Lung (tissue), 12 donors: Measurements from ENCODE around the gene MAD2L2. TPM values are rescaled to one million over a fixed set of nuclear protein-coding genes. Genes with fewer than 3 reads are reported as not detected.

Experiments used
- ATAC-seq: fragments of 200-7000 bp; cut with Tn5 transposase; one replicate; pipeline ENCODE4 v1.9.1; 2020; ENCODE audit warnings: moderate number of reproducible peaks; ENCODE audit not compliant: insufficient read depth, low FRiP score
- DNase-seq, 3 donors: peaks; one replicate each; pipeline ENCODE4 v3.0.0-alpha.2; 2013 to 2017
- H3K27ac ChIP-seq, 2 donors: one replicate each; pipeline ENCODE4 v1.5.1; 2013; ENCODE audit warnings: mild to moderate bottlenecking in 2 of 2, moderate library complexity in 2 of 2, control low read depth in 1 of 2, inconsistent platforms in 1 of 2, low read depth in 1 of 2, low read length in 1 of 2
- H3K27me3 ChIP-seq, 3 donors: one replicate each; pipeline ENCODE4 v1.5.1; 2013; ENCODE audit warnings: low read length in 2 of 3; ENCODE audit not compliant: control insufficient read depth in 3 of 3, insufficient read depth in 3 of 3
- H3K36me3 ChIP-seq, 4 donors: one replicate each; pipeline ENCODE4 v1.5.1; 2013; ENCODE audit warnings: low read length in 4 of 4, mild to moderate bottlenecking in 1 of 4, moderate library complexity in 1 of 4; ENCODE audit not compliant: control insufficient read depth in 4 of 4, insufficient read depth in 4 of 4
- H3K4me1 ChIP-seq, 5 donors: one replicate each; pipeline ENCODE4 v1.5.1; 2013; ENCODE audit warnings: low read length in 5 of 5, mild to moderate bottlenecking in 2 of 5, moderate library complexity in 1 of 5; ENCODE audit not compliant: control insufficient read depth in 5 of 5, insufficient read depth in 5 of 5
- H3K4me3 ChIP-seq: one replicate; pipeline ENCODE4 v1.5.1; 2013; ENCODE audit warnings: mild to moderate bottlenecking, control low read depth, moderate library complexity
- H3K9ac ChIP-seq, 2 donors: one replicate each; pipeline ENCODE4 v1.5.1; 2013; ENCODE audit warnings: low read length in 2 of 2, control low read depth in 1 of 2; ENCODE audit not compliant: insufficient read depth in 1 of 2
- H3K9me3 ChIP-seq, 4 donors: one replicate each; pipeline ENCODE4 v1.5.1; 2013; ENCODE audit warnings: low read length in 3 of 4, mild to moderate bottlenecking in 1 of 4, moderate library complexity in 1 of 4; ENCODE audit not compliant: control insufficient read depth in 4 of 4, insufficient read depth in 3 of 4
- WGBS, 2 donors: extraction: QIAGEN DNeasy Blood & Tissue Kit; methylation state at CpG; one replicate each; pipeline ENCODE4 v1.1.7; 2013; 5-methylcytosine and 5-hydroxymethylcytosine counted together
- polyA plus RNA-seq, 2 donors: library from polyadenylated mRNA; stranded (reverse); fragments of 200-250 nt; gene quantifications; one replicate each; pipeline ENCODE4 v1.2.1, GENCODE V29; 2013
- total RNA-seq, 2 donors: library from RNA; depleted of rRNA in 1 of 2; stranded (reverse); fragments of >200 nt in 1 of 2; gene quantifications; one replicate each; pipeline ENCODE4 v1.2.1, GENCODE V29; 2014 to 2021
- TF ChIP-seq, protein P1 (sequence below): IDR thresholded peaks from 2 replicates; pipeline ENCODE4 v1.5.1; 2012; ENCODE audit warnings: mild to moderate bottlenecking; ENCODE audit errors: control extremely low read depth, extremely low read depth
- donor health status: control.
- donor health status: control.
- donor health status: Bipolar disorder and iron deficiency.
- donor health status: healthy.
- donor health status: DM: yes; HTN: yes; CAD: no.

MAD2L2 gene
- total and polyA plus RNA-seq, 4 donors: 23.4 to 61.9 (median 30.5) TPM

GRCh38 chr1:11639372-11639771, 41.6 kb downstream of the MAD2L2 start:
- no peaks in the 10 kb centered on the region for H3K4me1 ChIP-seq
- no peak for DNase-seq
- no peaks in the 10 kb centered on the region for H3K36me3 ChIP-seq
- no peak overlapping the region for H3K27ac ChIP-seq
- no peak overlapping the region for H3K9ac ChIP-seq
- ATAC-seq: no peak
- no peaks in the 10 kb centered on the region for H3K27me3 ChIP-seq
- WGBS, 2 donors: 86% methylated on average over 4 of the region's 4 CpGs
- no peak overlapping the region for H3K4me3 ChIP-seq
- TF ChIP-seq, protein P1, sequence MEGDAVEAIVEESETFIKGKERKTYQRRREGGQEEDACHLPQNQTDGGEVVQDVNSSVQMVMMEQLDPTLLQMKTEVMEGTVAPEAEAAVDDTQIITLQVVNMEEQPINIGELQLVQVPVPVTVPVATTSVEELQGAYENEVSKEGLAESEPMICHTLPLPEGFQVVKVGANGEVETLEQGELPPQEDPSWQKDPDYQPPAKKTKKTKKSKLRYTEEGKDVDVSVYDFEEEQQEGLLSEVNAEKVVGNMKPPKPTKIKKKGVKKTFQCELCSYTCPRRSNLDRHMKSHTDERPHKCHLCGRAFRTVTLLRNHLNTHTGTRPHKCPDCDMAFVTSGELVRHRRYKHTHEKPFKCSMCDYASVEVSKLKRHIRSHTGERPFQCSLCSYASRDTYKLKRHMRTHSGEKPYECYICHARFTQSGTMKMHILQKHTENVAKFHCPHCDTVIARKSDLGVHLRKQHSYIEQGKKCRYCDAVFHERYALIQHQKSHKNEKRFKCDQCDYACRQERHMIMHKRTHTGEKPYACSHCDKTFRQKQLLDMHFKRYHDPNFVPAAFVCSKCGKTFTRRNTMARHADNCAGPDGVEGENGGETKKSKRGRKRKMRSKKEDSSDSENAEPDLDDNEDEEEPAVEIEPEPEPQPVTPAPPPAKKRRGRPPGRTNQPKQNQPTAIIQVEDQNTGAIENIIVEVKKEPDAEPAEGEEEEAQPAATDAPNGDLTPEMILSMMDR: no peak
- H3K9me3 ChIP-seq: no peaks in the 10 kb centered on the region

GRCh38 chr1:11638121-11638520, 42.8 kb downstream of the MAD2L2 start:
- WGBS, 2 donors: 46 to 64% methylated on average over 5 of the region's 5 CpGs

GRCh38 chr1:11634365-11635192, 46.4 kb downstream of the MAD2L2 start:
- TF ChIP-seq, protein P1: no peak
- H3K4me1 ChIP-seq: no peaks in the 10 kb centered on the region
- H3K9ac ChIP-seq: no peak overlapping the region
- DNase-seq: no peak
- peaks cover 0 to 5% (median 0%) of the 10 kb centered on the region in 4 donors for H3K9me3 ChIP-seq
- ATAC-seq: no peak
- 75 to 76% methylated on average over 11 of the region's 11 CpGs for WGBS, 2 donors
- H3K27ac ChIP-seq: no peak overlapping the region
- no peak overlapping the region for H3K4me3 ChIP-seq
- H3K36me3 ChIP-seq: no peaks in the 10 kb centered on the region
- H3K27me3 ChIP-seq: no peaks in the 10 kb centered on the region

More at GRCh38 chr1:11638121-11638520, 42.8 kb downstream of the MAD2L2 start:
- no peak for ATAC-seq
- TF ChIP-seq, protein P1: no peak
- peaks cover 0 to 5% (median 0%) of the 10 kb centered on the region in 4 donors for H3K9me3 ChIP-seq
- no peak overlapping the region for H3K9ac ChIP-seq
- no peak for DNase-seq
- H3K27ac ChIP-seq: no peak overlapping the region
- H3K4me1 ChIP-seq: no peaks in the 10 kb centered on the region
- H3K36me3 ChIP-seq: no peaks in the 10 kb centered on the region
- H3K4me3 ChIP-seq: no peak overlapping the region
- no peaks in the 10 kb centered on the region for H3K27me3 ChIP-seq
